ENCODE data around the gene RAB20. TPM values are rescaled to one million over a fixed set of nuclear protein-coding genes. Genes with fewer than 3 reads are reported as not detected.

Gene RAB20
- total RNA-seq, 1 donor from 2014 or later, result 2.6 TPM

- H3K4me3 Mint-ChIP-seq (ENCODE audit: unreplicated experiment), result no peak overlapping the region
- Histone ChIP-seq H3K4me3 (ENCODE audit: insufficient read depth, low read depth, low read length) (no peak overlapping the region), H3K79me2 (ENCODE audit: insufficient read depth, low read length) (no peaks in the 10 kb centered on the region), H3K27me3 (ENCODE audit: insufficient read depth, low read length) (peaks cover 13% of the 10 kb centered on the region), H3K9me3 (ENCODE audit: insufficient read depth, low read depth, low read length) (no peaks in the 10 kb centered on the region), H4K20me1 (ENCODE audit: insufficient read depth, low read length) (no peaks in the 10 kb centered on the region), H3K4me2 (ENCODE audit: low read length) (no peak overlapping the region), H2AFZ (ENCODE audit: low read depth, low read length) (no peak overlapping the region), H3K36me3 (ENCODE audit: insufficient read depth, low read length) (no peaks in the 10 kb centered on the region), H3K9ac (ENCODE audit: low read length) (no peak overlapping the region), H3K27ac (ENCODE audit: low read depth, low read length) (no peak overlapping the region), H3K4me1 (ENCODE audit: insufficient read depth, low read length) (no peaks in the 10 kb centered on the region)
- TF ChIP-seq, protein P1, sequence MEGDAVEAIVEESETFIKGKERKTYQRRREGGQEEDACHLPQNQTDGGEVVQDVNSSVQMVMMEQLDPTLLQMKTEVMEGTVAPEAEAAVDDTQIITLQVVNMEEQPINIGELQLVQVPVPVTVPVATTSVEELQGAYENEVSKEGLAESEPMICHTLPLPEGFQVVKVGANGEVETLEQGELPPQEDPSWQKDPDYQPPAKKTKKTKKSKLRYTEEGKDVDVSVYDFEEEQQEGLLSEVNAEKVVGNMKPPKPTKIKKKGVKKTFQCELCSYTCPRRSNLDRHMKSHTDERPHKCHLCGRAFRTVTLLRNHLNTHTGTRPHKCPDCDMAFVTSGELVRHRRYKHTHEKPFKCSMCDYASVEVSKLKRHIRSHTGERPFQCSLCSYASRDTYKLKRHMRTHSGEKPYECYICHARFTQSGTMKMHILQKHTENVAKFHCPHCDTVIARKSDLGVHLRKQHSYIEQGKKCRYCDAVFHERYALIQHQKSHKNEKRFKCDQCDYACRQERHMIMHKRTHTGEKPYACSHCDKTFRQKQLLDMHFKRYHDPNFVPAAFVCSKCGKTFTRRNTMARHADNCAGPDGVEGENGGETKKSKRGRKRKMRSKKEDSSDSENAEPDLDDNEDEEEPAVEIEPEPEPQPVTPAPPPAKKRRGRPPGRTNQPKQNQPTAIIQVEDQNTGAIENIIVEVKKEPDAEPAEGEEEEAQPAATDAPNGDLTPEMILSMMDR (IDR thresholded peaks at IDR 0.05; ENCODE audit: insufficient read depth, low read depth, low read length), result no peak
- TF ChIP-seq EZH2 (IDR thresholded peaks at IDR 0.05; ENCODE audit: insufficient read depth, low read length), result no peak
- FAIRE-seq, result no peak
- H3K4me1 Mint-ChIP-seq (ENCODE audit: low read depth, unreplicated experiment), result peaks cover 8% of the 10 kb centered on the region
- H3K27ac Mint-ChIP-seq (ENCODE audit: unreplicated experiment), result no peak overlapping the region
- peaks cover 24% of the 10 kb centered on the region for H3K27me3 Mint-ChIP-seq (ENCODE audit: low read depth, unreplicated experiment)
- H3K36me3 Mint-ChIP-seq (ENCODE audit: low read depth, unreplicated experiment), result no peaks in the 10 kb centered on the region
- no peak for DNase-seq (ENCODE audit: low read depth)
- no peaks in the 10 kb centered on the region for H3K9me3 Mint-ChIP-seq (ENCODE audit: unreplicated experiment)
Measured at GRCh38 chr13:110576736-110577476, 15.4 kb upstream of the RAB20 start.

GRCh38 chr13:110576070-110576394 is 14.5 kb upstream of the RAB20 start:
- no peak overlapping the region for H3K4me3 ChIP-seq (ENCODE audit: insufficient read depth, low read depth, low read length)
- H3K9ac ChIP-seq (ENCODE audit: low read length), result no peak overlapping the region
- H3K27ac ChIP-seq (ENCODE audit: low read depth, low read length), result no peak overlapping the region
- H3K4me3 Mint-ChIP-seq (ENCODE audit: unreplicated experiment), result no peak overlapping the region
- H3K9me3 ChIP-seq (ENCODE audit: insufficient read depth, low read depth, low read length), result no peaks in the 10 kb centered on the region
- H4K20me1 ChIP-seq (ENCODE audit: insufficient read depth, low read length), result no peaks in the 10 kb centered on the region
- no peak overlapping the region for H2AFZ ChIP-seq (ENCODE audit: low read depth, low read length)
- H3K79me2 ChIP-seq (ENCODE audit: insufficient read depth, low read length), result no peaks in the 10 kb centered on the region
- peaks cover 30% of the 10 kb centered on the region for H3K27me3 Mint-ChIP-seq (ENCODE audit: low read depth, unreplicated experiment)
- H3K27me3 ChIP-seq (ENCODE audit: insufficient read depth, low read length), result peaks cover 17% of the 10 kb centered on the region
- no peaks in the 10 kb centered on the region for H3K4me1 ChIP-seq (ENCODE audit: insufficient read depth, low read length)
- H3K36me3 Mint-ChIP-seq (ENCODE audit: low read depth, unreplicated experiment), result peaks cover 2% of the 10 kb centered on the region
- DNase-seq (ENCODE audit: low read depth) (no peak), FAIRE-seq (no peak)
- TF ChIP-seq EZH2 (IDR thresholded peaks at IDR 0.05; ENCODE audit: insufficient read depth, low read length), result no peak
- TF ChIP-seq, protein P1 (IDR thresholded peaks at IDR 0.05; ENCODE audit: insufficient read depth, low read depth, low read length), result no peak
- no peaks in the 10 kb centered on the region for H3K36me3 ChIP-seq (ENCODE audit: insufficient read depth, low read length)
- peaks cover 4% of the 10 kb centered on the region for H3K4me1 Mint-ChIP-seq (ENCODE audit: low read depth, unreplicated experiment)
- no peak overlapping the region for H3K4me2 ChIP-seq (ENCODE audit: low read length)
- H3K27ac Mint-ChIP-seq (ENCODE audit: unreplicated experiment), result no peak overlapping the region
- H3K9me3 Mint-ChIP-seq (ENCODE audit: unreplicated experiment), result no peaks in the 10 kb centered on the region

DNA sequence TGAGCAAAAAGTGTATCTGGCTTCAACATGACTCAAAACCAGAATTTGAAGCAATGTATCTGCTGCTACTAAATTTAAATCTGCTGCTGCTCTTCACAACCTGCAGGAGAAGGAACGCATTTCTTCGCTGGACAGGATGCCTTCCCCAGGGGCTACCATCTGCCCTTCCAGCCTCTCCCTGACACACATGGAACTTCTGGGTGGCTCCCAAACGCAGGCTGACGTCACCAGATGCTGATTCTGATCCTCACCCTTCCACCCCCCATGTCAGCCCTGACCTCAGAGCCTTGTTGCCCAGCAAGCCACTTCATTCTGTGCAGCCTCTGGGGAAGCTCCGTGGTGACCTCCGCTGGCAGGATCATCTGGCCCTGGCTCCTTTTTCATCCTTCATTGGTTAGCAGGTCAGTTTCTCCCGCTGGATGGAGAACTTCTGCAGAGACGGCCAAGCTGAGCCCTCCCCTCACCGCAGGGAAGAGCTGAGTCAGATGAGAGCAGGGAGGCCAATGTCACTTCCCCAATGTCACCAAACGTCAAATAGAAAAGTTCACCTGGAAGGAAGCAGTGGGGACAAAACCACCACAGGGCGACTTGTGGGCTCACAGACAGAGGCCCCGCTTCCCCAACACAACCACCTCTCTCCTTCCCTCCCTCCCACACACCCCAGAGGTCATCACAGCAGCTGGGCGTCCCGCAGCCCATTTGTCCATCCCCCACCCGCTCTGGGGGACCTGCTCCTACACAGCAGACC is 14.0 kb upstream of the RAB20 start:
- FAIRE-seq (no peak), DNase-seq (ENCODE audit: low read depth) (no peak)
- H3K36me3 ChIP-seq (ENCODE audit: insufficient read depth, low read length), result no peaks in the 10 kb centered on the region
- Mint-ChIP-seq H3K27ac (ENCODE audit: unreplicated experiment) (no peak overlapping the region), H3K4me1 (ENCODE audit: low read depth, unreplicated experiment) (peaks cover 2% of the 10 kb centered on the region), H3K9me3 (ENCODE audit: unreplicated experiment) (no peaks in the 10 kb centered on the region), H3K4me3 (ENCODE audit: unreplicated experiment) (no peak overlapping the region), H3K27me3 (ENCODE audit: low read depth, unreplicated experiment) (peaks cover 30% of the 10 kb centered on the region), H3K36me3 (ENCODE audit: low read depth, unreplicated experiment) (peaks cover 2% of the 10 kb centered on the region)
- TF ChIP-seq EZH2 (IDR thresholded peaks at IDR 0.05; ENCODE audit: insufficient read depth, low read length), result no peak
- TF ChIP-seq, protein P1 (IDR thresholded peaks at IDR 0.05; ENCODE audit: insufficient read depth, low read depth, low read length), result no peak
- H4K20me1 ChIP-seq (ENCODE audit: insufficient read depth, low read length), result no peaks in the 10 kb centered on the region
- no peaks in the 10 kb centered on the region for H3K9me3 ChIP-seq (ENCODE audit: insufficient read depth, low read depth, low read length)
- H3K27me3 ChIP-seq (ENCODE audit: insufficient read depth, low read length), result peaks cover 17% of the 10 kb centered on the region
- H3K4me1 ChIP-seq (ENCODE audit: insufficient read depth, low read length), result no peaks in the 10 kb centered on the region
- H3K4me2 ChIP-seq (ENCODE audit: low read length), result no peak overlapping the region
- H3K79me2 ChIP-seq (ENCODE audit: insufficient read depth, low read length), result no peaks in the 10 kb centered on the region
- no peak overlapping the region for H2AFZ ChIP-seq (ENCODE audit: low read depth, low read length)
- H3K9ac ChIP-seq (ENCODE audit: low read length), result no peak overlapping the region
- no peak overlapping the region for H3K4me3 ChIP-seq (ENCODE audit: insufficient read depth, low read depth, low read length)
- H3K27ac ChIP-seq (ENCODE audit: low read depth, low read length), result no peak overlapping the region

Measured in astrocyte (in vitro differentiated cells and primary cell).